Measurements from ENCODE around the gene EIF4A3. TPM values are rescaled to one million over a fixed set of nuclear protein-coding genes. Genes with fewer than 3 reads are reported as not detected.
"Not testable (repeated sequence)": the region's sequence is repeated elsewhere in the genome, so short reads cannot be mapped to it uniquely, and the experiment has no call there.

Gene EIF4A3
- total RNA-seq, 1 donor from 2014 or later = 77.2 TPM

DNA sequence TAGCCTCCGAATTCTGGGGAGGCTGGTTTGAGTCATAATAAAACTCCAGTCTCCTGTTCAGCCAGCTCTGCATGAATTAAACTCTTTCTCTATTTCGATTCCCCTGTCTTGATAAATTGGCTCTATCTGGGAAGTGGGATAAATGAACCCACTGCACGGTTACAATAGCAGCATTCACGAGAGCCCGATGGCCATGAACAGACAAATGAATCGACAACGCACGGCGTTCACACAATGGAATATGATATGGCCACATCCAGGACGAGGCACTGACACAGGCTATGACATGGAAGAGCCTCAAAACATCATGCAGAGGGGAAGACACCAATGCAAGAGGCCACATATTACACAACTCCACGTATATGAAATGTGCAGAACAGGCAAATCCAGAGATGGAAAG lies 17.3 kb upstream of the EIF4A3 start:
- DNase-seq (ENCODE audit: low spot score in 2 of 2, unreplicated experiment in 2 of 2) = no peak
- H3K4me1 Mint-ChIP-seq = peaks cover 33% of the 10 kb centered on the region
- H3K27me3 Mint-ChIP-seq (ENCODE audit: low read depth) = no peaks in the 10 kb centered on the region
- no peaks in the 10 kb centered on the region for H3K36me3 Mint-ChIP-seq
- no peak overlapping the region for H3K4me3 Mint-ChIP-seq
- no peak overlapping the region for H3K27ac Mint-ChIP-seq
- peaks cover 3% of the 10 kb centered on the region for H3K9me3 Mint-ChIP-seq
- TF ChIP-seq, protein P1, sequence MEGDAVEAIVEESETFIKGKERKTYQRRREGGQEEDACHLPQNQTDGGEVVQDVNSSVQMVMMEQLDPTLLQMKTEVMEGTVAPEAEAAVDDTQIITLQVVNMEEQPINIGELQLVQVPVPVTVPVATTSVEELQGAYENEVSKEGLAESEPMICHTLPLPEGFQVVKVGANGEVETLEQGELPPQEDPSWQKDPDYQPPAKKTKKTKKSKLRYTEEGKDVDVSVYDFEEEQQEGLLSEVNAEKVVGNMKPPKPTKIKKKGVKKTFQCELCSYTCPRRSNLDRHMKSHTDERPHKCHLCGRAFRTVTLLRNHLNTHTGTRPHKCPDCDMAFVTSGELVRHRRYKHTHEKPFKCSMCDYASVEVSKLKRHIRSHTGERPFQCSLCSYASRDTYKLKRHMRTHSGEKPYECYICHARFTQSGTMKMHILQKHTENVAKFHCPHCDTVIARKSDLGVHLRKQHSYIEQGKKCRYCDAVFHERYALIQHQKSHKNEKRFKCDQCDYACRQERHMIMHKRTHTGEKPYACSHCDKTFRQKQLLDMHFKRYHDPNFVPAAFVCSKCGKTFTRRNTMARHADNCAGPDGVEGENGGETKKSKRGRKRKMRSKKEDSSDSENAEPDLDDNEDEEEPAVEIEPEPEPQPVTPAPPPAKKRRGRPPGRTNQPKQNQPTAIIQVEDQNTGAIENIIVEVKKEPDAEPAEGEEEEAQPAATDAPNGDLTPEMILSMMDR (IDR thresholded peaks at IDR 0.05; ENCODE audit: unreplicated experiment) = no peak

DNA sequence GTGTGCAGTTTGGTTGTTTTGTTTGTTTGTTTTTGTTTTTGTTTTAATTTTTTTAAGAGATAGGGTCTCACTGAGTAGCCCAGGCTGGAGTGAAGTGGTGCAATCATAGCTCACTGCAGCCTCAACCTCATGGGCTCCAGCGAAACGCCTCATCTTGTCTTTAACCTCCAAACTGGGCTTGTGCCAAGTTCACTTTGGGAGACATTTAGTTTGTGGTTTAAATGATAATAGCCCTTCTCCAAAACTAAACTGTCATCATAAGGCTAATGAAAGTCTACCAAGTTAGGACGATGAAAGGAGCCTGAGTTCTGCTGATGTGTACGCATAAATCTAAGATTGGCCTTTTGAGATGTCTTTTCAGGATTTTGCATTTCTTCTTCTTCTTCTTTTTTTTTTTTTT lies 16.4 kb upstream of the EIF4A3 start:
- H3K27ac Mint-ChIP-seq = no peak overlapping the region
- H3K9me3 Mint-ChIP-seq = no peaks in the 10 kb centered on the region
- peaks cover 26% of the 10 kb centered on the region for H3K4me1 Mint-ChIP-seq
- TF ChIP-seq, protein P1 (IDR thresholded peaks at IDR 0.05; ENCODE audit: unreplicated experiment) = no peak
- no peaks in the 10 kb centered on the region for H3K36me3 Mint-ChIP-seq
- no peaks in the 10 kb centered on the region for H3K27me3 Mint-ChIP-seq (ENCODE audit: low read depth)
- DNase-seq (ENCODE audit: low spot score in 2 of 2, unreplicated experiment in 2 of 2) = no peak
- no peak overlapping the region for H3K4me3 Mint-ChIP-seq

DNA sequence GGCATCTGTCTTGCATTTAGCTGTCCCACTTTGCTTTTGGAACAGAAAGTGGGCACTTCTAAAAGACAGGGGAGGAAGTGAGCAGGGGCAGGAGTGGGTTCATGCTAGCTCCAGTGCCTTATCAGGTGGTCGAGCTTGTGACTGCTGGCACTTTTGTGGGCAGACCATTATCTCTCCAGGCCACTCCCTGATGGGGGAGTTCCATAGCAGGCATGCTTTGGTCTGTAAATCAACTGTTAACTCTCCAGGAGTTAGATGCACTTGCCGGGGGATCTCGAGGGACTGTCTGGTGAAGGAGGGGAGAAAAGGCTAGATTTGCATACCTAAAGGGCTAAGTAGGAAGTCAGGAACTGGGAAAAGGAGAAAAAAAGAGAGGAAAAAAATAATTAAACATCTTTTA lies 13.6 kb upstream of the EIF4A3 start:
- Mint-ChIP-seq H3K9me3 (peaks cover 7% of the 10 kb centered on the region), H3K27ac (peak overlapping the region; percentile 65), H3K4me1 (peaks cover 20% of the 10 kb centered on the region), H3K36me3 (peaks cover 4% of the 10 kb centered on the region), H3K4me3 (no peak overlapping the region), H3K27me3 (ENCODE audit: low read depth) (no peaks in the 10 kb centered on the region)
- DNase-seq (ENCODE audit: low spot score in 2 of 2, unreplicated experiment in 2 of 2) = no peak
- TF ChIP-seq, protein P1 (IDR thresholded peaks at IDR 0.05; ENCODE audit: unreplicated experiment) = no peak

DNA sequence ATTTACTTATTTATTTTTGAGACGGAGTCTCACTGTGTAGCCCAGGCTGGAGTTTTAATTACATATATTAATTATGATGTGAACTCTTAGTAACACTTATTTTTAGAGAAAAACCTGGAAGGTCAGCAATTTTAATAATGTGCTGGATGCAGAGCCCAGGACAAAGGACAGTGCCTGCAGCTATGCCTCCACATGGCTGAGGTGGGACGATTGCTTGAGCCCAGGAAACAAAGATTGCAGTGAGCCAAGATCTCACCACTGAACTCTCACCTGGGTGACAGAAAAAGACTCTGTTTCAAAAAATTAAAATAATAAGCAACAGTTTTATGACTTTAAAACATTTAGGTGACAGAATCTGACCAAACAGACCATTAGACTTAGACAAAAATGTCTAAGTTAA lies 11.9 kb upstream of the EIF4A3 start:
- peaks cover 12% of the 10 kb centered on the region for H3K9me3 Mint-ChIP-seq
- H3K27me3 Mint-ChIP-seq (ENCODE audit: low read depth) = no peaks in the 10 kb centered on the region
- peaks cover 20% of the 10 kb centered on the region for H3K4me1 Mint-ChIP-seq
- H3K27ac Mint-ChIP-seq = no peak overlapping the region
- peaks cover 7% of the 10 kb centered on the region for H3K36me3 Mint-ChIP-seq
- no peak overlapping the region for H3K4me3 Mint-ChIP-seq
- no peak for DNase-seq (ENCODE audit: low spot score in 2 of 2, unreplicated experiment in 2 of 2)
- TF ChIP-seq, protein P1 (IDR thresholded peaks at IDR 0.05; ENCODE audit: unreplicated experiment) = no peak

DNA sequence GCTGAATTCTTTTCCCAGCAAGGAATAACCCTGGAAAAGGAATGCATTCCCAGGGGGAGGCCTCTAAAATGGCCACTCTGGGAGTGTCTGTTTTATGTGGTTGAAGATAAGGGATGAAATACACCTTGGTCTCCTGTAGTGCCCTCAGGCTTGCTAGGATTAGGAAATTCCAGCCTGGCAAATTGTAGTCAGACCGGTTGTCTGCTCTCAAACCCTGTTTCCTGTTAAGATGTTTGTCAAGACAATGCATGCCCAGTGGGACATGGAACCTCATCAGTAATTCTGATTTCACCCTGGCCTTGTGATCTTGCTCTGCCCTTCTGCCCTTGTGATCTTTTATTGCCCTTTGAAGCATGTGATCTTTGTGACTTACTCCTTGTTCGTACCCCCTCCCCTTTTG lies 8.7 kb upstream of the EIF4A3 start:
- DNase-seq (ENCODE audit: low spot score in 2 of 2, unreplicated experiment in 2 of 2); H3K27me3 Mint-ChIP-seq (ENCODE audit: low read depth): not testable (repeated sequence)
- peaks cover 25% of the 10 kb centered on the region for H3K4me1 Mint-ChIP-seq

DNA sequence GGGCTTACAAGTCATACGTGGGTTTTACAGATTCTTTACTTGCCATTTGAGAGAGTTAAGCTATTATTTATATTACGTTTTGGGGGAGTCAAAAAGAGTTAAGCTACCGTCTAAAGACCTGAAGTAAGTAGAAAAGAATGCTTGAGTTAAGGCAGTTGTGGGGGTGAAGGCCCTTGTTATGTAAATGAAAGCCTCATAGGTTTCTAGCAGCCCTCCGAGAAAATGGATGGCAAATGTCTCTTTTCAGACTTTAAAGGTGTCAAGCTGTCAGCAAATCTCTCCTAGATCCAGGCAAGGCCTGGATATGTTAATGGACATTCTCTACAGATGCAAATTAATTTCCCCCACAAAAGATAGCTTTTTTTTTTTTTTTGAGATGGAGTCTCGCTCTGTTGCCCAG lies 7.2 kb upstream of the EIF4A3 start:
- Mint-ChIP-seq H3K9me3 (peaks cover 12% of the 10 kb centered on the region), H3K4me3 (no peak overlapping the region), H3K27me3 (ENCODE audit: low read depth) (no peaks in the 10 kb centered on the region), H3K36me3 (peaks cover 7% of the 10 kb centered on the region), H3K27ac (no peak overlapping the region), H3K4me1 (peaks cover 10% of the 10 kb centered on the region)
- DNase-seq (ENCODE audit: low spot score in 2 of 2, unreplicated experiment in 2 of 2) = no peak
- TF ChIP-seq, protein P1 (IDR thresholded peaks at IDR 0.05; ENCODE audit: unreplicated experiment) = no peak

More for the DNA sequence above, 8.7 kb upstream of the EIF4A3 start:
- H3K36me3 Mint-ChIP-seq, H3K27ac Mint-ChIP-seq, H3K4me3 Mint-ChIP-seq: not testable (repeated sequence)
- H3K9me3 Mint-ChIP-seq = peaks cover 12% of the 10 kb centered on the region

All from mesothelial cell of epicardium (in vitro differentiated cells).